Stimulated activated CD8-positive, alpha-beta memory T cell treated with anti-CD3 and anti-CD28 coated beads, Interleukin-7, amount 100 ng/mL, for 1 hour (primary cell): ENCODE results near the gene DNAH1.

ENCODE experiments used
- DNase-seq, 2 donors: peaks; one replicate each; pipeline ENCODE4 v3.0.0-alpha.2; 2020; ENCODE audit warnings: low read depth in 2 of 2

DNAH1 gene

GRCh38 chr3:52311576-52312119 is 4.5 kb upstream of the DNAH1 start:
- DNase-seq = no peak

DNA sequence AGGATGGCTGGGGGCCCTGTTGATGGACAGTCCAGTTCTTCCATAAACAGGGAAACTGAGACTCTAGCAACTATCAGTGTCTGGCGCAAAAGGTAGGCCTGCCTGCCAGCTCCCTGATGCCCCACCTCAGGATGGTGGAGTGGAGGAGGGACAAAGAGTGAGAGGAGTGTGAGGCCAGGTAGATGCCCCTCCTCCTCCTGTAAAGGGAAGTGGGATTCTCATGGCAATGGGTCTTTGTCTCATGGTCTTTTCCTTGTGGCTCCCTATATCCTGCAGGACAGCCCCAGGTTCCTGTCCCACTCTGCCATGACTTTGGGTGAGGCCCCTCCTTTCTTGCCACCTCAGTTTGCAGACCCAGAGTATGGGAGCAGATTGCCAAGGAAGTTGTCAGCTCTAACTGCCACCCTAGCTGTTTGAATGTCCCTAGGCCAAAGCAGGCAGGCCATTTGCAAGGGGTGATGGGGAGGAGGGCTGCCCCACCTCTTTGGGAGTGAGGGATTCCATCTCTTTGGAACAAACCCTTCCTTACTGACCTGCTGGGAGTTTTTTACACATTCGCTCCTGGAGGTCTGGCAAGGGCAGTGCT is 2.8 kb upstream of the DNAH1 start:
- DNase-seq = no peak

- DNase-seq = no peak
These were observed 2.3 kb upstream of the DNAH1 start for GRCh38 chr3:52313774-52314188.

- no peak for DNase-seq
These were observed 1.6 kb upstream of the DNAH1 start for GRCh38 chr3:52314489-52314888.

DNA sequence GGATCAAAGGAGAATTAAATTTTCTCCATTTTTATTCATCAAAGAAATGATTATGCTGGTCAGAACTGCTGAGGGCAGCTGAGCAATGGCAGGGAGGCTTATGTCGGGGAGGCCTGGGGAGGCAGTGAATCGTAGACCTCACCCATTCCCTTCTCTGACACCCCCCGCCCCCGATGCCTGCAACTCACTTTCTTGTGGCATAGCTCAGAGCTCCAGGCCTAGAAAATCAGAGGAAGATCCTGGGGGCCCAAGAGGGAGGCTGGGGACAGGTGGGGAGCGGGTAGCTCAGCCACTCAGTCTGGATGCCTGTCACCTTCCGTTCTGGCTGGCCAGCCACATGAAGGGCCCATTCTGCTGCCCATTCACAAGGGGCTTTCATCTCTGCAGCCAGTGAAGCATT is 1.1 kb upstream of the DNAH1 start:
- no peak for DNase-seq

DNA sequence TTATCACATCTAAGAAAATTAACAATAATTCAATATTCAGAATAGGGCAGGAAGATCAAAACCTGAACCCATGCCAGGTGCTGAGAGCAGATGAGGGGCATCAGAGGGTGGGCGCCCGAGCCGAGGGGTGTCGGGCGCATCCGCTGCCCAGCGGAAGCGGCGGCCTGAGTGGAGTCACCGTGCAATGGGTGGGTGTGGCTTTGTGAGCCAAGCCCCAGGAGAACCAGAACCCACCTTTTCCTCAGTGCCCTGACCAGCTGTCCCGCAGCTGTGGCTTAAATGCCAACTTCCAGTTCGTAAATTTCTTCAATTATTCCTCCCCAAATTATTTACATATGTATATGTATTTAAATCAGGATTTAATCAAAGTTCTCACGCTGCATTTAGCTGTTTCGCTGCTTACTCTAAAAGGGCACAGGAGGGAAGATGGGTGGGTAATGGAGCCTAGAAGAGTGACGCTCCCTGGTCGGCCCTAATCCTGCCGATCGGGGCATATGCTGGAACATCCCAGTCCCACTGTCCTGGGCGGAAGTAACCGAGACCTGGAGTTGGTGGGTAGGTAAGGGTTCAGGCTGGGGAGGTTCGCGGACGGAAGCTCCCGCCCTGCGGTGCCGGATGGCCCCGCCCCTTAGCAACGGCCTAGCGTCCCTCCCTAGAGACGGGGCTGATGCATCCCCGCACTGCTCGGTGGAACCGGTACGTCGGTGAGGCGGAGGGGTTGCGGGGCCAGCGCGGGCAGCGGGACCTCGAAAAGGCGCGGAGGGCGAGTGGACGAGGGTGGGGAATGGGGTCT is 1.3 kb downstream of the DNAH1 start:
- peak; percentile 52 to 53 for DNase-seq

GRCh38 chr3:52318186-52318816 is 2.2 kb downstream of the DNAH1 start:
- no peak for DNase-seq

GRCh38 chr3:52319921-52320595 is 3.9 kb downstream of the DNAH1 start:
- DNase-seq = no peak

- DNase-seq = no peak
These were observed 5.4 kb downstream of the DNAH1 start for GRCh38 chr3:52321481-52321880.

DNA sequence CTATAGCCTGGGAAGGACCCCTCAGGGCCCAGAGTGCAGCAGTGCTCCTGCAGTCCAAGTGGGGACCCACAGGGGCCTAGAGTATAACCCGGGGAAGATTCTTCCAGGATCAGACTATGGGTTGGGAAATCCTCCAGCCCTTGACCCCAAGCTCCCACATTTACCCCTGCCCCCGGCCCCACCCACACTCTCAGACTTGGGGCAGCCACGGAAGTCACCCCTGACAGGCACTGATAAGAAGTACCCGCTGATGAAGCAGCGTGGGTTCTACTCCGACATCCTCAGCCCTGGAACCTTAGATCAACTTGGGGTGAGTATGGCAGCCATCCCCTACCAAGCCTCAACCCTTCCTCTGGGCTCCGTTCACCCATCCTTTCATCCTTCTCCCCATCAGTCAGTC is 6.3 kb downstream of the DNAH1 start:
- DNase-seq = no peak

DNA sequence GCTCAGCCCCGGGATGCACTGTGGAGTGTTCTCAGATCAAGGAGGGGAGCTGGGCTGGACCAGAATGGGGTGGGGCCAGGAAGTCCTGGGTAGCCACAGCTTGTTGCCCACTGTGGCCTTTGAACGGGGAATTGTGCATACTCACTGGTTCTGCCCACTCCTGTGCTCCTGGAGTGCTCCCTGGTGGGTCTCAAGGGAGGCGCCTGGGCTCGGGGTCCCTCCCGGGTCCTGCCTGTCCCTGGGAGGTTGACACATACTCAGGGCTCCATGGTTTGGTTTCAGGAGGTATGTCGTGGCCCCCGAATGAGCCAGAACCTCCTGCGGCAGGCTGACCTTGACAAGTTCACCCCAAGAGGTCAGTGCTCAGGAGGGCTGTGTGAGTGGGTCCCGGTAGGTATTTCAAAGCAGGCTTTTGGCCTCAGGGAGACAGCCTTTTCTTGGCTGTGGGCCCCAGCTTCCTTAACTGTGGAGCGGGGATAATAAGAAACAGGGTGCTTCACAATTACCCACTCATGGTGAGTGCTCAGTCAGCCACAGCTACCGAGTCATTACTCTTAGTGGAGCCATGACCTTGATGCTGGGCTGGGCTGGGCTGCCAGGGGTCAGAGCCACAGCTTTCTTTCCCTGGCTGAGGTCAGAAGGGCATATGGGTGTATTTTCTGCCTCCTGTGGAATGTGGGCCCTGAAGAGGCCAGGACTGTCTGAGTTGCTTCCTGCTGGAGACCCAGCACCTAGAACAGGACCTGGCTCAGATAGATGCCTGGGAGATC is 7.6 kb downstream of the DNAH1 start:
- no peak for DNase-seq

DNA sequence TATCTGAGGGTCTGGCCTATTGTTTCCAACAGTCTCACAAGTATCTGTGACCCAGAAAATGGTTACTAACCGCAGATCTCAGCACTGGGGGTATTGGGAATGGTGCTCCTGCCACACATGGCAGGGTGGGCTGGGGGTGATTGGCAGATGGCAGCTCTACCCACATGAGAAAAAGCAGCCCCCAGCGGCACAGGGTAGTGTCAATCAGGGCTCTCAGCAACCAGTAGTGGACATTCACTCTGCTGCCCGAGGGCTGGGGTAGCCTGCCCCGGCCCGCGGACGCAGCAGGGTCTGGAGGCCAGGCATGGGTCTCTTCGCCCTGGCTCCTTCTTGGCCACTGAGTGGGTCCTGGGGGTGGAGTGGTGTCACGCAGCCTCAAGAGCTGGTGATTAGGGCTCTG is 8.6 kb downstream of the DNAH1 start:
- DNase-seq = no peak

DNA sequence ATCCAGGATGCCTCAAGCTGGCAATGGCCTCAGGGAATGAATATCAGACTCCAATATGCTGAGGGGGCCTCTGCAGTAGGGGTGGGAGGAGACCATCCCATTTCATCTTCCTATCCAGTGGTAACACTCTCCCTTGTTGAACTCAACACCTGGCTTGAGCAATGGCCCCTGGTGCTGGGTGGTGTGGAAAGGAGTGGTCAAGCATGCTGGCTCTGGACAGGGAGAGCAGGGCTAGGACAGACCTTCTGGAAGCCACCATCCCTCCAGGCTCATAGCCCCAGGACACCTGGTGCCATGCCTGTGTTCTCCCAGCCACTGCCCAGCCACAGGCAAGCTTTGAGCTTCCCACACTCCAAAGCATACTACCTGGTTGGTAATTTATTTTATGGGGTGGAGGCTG is 9.6 kb downstream of the DNAH1 start:
- no peak for DNase-seq

GRCh38 chr3:52326976-52327375 is 10.9 kb downstream of the DNAH1 start:
- no peak for DNase-seq

GRCh38 chr3:52327486-52328290 is 11.6 kb downstream of the DNAH1 start:
- DNase-seq = no peak

DNA sequence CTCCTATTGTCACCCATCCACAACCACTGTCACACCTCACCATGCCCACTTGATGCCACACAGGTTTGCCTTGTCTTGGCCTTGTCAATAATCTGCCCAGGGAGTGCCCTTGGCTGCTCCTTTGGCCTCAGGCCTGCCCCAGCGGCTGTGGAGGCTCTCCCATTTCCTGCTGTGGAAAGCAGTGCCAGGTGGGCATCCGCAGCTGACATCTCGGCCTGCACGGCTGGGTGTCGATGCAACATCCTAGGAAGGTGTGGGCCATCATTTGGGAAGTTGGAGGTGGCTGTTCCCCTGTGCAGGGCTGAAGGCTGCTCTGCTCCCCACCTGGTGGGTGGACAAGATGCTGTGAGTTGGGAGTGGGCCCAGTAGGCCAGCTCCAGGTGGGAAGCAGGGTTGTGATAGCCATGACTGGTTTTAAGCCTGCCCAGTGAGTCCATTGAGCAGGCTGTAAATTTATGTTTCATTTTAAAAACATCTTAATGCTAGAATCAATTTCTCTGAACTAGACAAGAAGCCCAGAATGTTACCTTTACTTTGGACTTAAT is 12.5 kb downstream of the DNAH1 start:
- DNase-seq = no peak

DNA sequence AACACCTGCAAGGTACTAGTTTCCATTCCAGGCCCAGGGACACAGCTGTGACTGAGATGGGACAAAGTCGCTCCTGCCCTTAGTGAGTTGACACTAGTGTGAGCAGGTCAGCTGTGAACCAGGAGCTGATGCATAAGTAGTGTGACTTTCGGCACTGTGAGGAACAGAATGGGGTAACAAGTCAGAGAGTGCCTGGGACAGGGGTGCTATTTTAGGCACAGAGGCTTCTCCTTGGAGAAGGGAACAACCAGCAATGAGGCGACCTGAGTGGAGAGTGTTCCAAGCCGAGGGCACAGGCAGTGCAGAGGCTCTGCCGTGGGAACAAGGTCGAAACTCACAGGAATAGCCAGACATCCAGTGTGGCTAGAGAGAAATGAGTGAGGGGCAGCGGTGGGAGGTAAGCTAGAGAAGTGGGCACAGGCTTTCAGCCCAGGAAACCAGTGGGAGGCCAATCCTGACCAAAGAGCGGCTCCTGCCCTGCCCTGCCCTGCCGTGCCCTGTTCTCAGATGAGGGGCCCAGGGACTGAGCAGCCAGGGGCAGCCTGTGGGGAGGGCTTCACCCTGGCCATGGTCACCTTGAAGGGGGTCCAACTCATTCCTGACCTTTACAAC is 14.2 kb downstream of the DNAH1 start:
- DNase-seq = no peak

GRCh38 chr3:52331091-52331490 is 15.0 kb downstream of the DNAH1 start:
- no peak for DNase-seq

GRCh38 chr3:52331906-52332305 is 15.8 kb downstream of the DNAH1 start:
- DNase-seq = no peak
